ENCODE measurements around the gene IL1RAPL2. TPM values are rescaled to one million over a fixed set of nuclear protein-coding genes. Genes with fewer than 3 reads are reported as not detected.

IL1RAPL2 gene
- total RNA-seq, 4 donors from 2014 or later, result not detected

DNA sequence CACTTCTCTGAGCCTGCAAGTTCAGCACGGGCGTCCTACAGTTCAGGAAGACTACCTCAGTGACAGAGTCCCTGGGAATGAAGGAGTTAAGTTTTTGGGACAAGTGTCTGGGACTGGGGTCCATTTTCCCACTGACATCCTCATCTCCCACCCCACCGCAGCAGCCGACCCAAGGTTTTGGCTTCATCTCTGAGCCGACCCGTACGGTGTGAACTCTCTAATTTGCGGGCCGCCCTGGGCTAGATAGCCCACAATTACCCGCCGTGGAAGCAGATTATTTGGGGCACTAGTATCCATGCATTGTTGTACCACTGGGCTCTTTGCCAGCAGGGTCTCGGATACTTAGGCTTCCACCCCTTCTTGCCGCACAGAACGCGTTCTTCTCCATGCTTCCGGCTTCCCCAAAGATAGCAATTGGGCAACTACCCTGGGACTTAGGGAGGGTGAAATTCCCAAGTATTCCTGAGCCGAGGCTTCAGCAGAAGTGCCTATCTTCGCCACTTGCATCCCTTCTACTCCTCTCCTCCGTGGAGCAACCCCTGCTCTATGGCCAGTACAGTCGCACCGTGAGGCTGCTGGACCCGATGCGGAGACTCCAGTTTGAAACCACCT lies 2.4 kb downstream of the IL1RAPL2 start:
- ATAC-seq, result no peak
- Histone ChIP-seq H3K36me3 (no peaks in the 10 kb centered on the region), H3K27ac (no peak overlapping the region), H3K4me3 (no peak overlapping the region), H3K9me3 (no peaks in the 10 kb centered on the region), H3K27me3 (peaks cover 0 to 15% (median 0%) of the 10 kb centered on the region in 3 donors), H3K4me1 (no peaks in the 10 kb centered on the region)
- intact Hi-C loops (cut with DNase I; ENCODE audit: low total_unique reads) (no loop called here), in situ Hi-C loops (cut with MboI; ENCODE audit: low sequenced_read_pairs in 4 of 4) (no loop called here)
- DNase-seq, result no peak
- TF ChIP-seq, protein P1, sequence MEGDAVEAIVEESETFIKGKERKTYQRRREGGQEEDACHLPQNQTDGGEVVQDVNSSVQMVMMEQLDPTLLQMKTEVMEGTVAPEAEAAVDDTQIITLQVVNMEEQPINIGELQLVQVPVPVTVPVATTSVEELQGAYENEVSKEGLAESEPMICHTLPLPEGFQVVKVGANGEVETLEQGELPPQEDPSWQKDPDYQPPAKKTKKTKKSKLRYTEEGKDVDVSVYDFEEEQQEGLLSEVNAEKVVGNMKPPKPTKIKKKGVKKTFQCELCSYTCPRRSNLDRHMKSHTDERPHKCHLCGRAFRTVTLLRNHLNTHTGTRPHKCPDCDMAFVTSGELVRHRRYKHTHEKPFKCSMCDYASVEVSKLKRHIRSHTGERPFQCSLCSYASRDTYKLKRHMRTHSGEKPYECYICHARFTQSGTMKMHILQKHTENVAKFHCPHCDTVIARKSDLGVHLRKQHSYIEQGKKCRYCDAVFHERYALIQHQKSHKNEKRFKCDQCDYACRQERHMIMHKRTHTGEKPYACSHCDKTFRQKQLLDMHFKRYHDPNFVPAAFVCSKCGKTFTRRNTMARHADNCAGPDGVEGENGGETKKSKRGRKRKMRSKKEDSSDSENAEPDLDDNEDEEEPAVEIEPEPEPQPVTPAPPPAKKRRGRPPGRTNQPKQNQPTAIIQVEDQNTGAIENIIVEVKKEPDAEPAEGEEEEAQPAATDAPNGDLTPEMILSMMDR (IDR thresholded peaks at IDR 0.05 in 4 of 5, conservative IDR thresholded peaks at IDR 0.05 in 1 of 5), result no peak
- no peak for TF ChIP-seq POLR2A (IDR thresholded peaks at IDR 0.05)

DNA sequence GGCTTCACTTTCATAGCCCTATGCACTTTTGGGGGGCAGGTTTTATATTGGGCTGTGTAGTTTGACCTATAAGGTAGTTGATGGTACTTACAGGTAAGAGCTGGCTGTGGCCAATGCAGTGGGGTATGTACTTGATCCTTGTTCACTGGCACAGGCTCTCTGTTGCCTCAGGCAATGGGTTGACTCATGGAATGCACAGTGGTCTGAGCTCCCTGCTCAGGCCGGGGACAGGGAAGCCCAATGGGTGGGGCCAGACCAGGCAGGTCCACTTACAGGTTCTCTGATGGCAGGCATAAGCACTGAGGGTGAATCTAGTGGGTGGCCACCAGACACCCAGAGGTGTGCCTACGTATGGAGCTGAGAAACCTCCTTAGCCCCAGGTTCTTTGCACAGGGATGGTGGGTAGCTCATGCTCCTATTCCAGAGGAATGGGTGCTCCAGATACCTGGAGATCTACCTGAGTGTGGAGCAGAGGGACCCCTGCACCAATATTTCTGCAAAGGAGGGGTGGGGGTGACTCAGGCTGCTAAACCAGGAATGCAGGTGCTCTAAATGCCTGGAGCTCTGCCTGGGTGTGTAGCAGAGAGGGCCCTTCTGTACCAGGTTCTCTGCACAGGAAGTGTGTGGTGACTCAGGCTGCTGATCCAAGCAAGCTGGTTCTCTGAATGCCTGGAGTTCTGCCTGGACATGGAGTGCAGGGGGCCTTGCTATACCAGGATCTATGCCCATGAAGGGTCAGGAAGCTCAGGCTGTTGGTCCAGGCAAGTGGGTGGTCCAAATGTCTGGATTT lies 52.3 kb downstream of the IL1RAPL2 start:
- DNase-seq (no peak), ATAC-seq (no peak)
- no peaks in the 10 kb centered on the region for H3K9me3 ChIP-seq
- no peaks in the 10 kb centered on the region for H3K36me3 ChIP-seq
- H3K27ac ChIP-seq, result no peak overlapping the region
- in situ Hi-C loops (cut with MboI; ENCODE audit: low sequenced_read_pairs in 4 of 4) (no loop called here), intact Hi-C loops (cut with DNase I; ENCODE audit: low total_unique reads) (no loop called here)
- no peaks in the 10 kb centered on the region for H3K4me1 ChIP-seq
- no peaks in the 10 kb centered on the region for H3K27me3 ChIP-seq
- no peak overlapping the region for H3K4me3 ChIP-seq
- TF ChIP-seq POLR2A (IDR thresholded peaks at IDR 0.05), result no peak
- TF ChIP-seq, protein P1 (IDR thresholded peaks at IDR 0.05 in 4 of 5, conservative IDR thresholded peaks at IDR 0.05 in 1 of 5), result no peak

DNA sequence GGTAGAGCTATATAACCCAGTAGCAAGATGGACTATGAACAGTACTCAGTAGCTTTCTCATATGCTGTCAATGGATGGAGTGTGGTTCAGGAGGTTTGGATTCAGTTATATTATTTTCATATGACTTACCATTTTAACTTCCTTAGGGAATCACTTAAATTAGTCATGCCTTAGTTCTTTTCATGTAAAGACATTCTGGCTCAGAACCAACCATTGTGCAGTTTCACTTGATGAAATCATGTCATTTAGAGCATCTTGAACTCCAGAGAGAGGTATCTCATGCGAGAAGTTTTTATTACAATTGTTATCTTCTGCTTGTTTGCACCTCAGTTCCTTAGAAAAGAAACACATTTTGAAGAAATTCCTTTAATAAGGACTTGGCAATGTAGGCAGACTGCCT lies 55.8 kb downstream of the IL1RAPL2 start:
- no peaks in the 10 kb centered on the region for H3K4me1 ChIP-seq
- no peak for DNase-seq
- no peak overlapping the region for H3K27ac ChIP-seq
- H3K27me3 ChIP-seq, result no peaks in the 10 kb centered on the region
- H3K9me3 ChIP-seq, result no peaks in the 10 kb centered on the region
- no peak for ATAC-seq
- in situ Hi-C loops (cut with MboI; ENCODE audit: low sequenced_read_pairs in 4 of 4) (no loop called here), intact Hi-C loops (cut with DNase I; ENCODE audit: low total_unique reads) (no loop called here)
- H3K4me3 ChIP-seq, result no peak overlapping the region
- H3K36me3 ChIP-seq, result no peaks in the 10 kb centered on the region
- TF ChIP-seq, protein P1 (IDR thresholded peaks at IDR 0.05 in 4 of 5, conservative IDR thresholded peaks at IDR 0.05 in 1 of 5), result no peak
- no peak for TF ChIP-seq POLR2A (IDR thresholded peaks at IDR 0.05)

DNA sequence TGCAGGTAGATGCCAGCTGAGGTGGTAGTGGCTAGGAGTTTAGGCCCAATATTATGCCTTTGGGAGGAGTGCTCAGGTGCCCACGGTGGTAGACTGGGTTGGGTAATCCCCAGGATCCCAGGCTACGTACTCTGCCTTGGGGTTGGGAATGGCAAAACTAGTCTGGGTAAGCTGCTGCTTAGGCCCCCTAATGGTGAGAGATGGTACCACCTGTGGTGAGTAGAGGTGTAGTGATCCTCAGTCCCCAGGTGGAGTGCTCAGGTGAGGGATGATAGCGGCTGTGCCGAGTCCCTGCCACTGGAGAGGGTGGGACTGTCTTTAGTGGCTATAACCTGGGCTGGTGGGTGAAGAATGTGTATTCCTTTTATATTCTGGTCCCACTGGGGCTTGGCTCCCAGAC lies 75.2 kb downstream of the IL1RAPL2 start:
- H3K9me3 ChIP-seq, result peaks cover 0 to 3% (median 0%) of the 10 kb centered on the region in 3 donors
- in situ Hi-C loops (cut with MboI; ENCODE audit: low sequenced_read_pairs in 4 of 4) (no loop called here), intact Hi-C loops (cut with DNase I; ENCODE audit: low total_unique reads) (no loop called here)
- H3K36me3 ChIP-seq, result no peaks in the 10 kb centered on the region
- ATAC-seq (no peak), DNase-seq (no peak)
- peaks cover 0 to 3% (median 0%) of the 10 kb centered on the region in 3 donors for H3K27me3 ChIP-seq
- no peak for TF ChIP-seq POLR2A (IDR thresholded peaks at IDR 0.05)
- TF ChIP-seq, protein P1 (IDR thresholded peaks at IDR 0.05 in 4 of 5, conservative IDR thresholded peaks at IDR 0.05 in 1 of 5), result no peak
- no peak overlapping the region for H3K4me3 ChIP-seq
- no peaks in the 10 kb centered on the region for H3K4me1 ChIP-seq
- no peak overlapping the region for H3K27ac ChIP-seq
